DMS153 treated with DMSO at 0.1 percent for 48 hours (cell line): ENCODE measurements around the gene CDC14B.
"Not testable (repeated sequence)": the region's sequence is repeated elsewhere in the genome, so short reads cannot be mapped to it uniquely, and the experiment has no call there.

Source experiments
- DNase-seq: peaks from one replicate; lab custom pipeline; 2025; ENCODE audit not compliant: unreplicated experiment; lab: John Stamatoyannopoulos, UW

The CDC14B gene

GRCh38 chr9:96619491-96620180, at the start of gene CDC14B:
Gene CDC14B (minus strand): TSS chr9:96619843. CDS start chr9:96619378, 465 bp downstream.
- peak; percentile 94 for DNase-seq

DNA sequence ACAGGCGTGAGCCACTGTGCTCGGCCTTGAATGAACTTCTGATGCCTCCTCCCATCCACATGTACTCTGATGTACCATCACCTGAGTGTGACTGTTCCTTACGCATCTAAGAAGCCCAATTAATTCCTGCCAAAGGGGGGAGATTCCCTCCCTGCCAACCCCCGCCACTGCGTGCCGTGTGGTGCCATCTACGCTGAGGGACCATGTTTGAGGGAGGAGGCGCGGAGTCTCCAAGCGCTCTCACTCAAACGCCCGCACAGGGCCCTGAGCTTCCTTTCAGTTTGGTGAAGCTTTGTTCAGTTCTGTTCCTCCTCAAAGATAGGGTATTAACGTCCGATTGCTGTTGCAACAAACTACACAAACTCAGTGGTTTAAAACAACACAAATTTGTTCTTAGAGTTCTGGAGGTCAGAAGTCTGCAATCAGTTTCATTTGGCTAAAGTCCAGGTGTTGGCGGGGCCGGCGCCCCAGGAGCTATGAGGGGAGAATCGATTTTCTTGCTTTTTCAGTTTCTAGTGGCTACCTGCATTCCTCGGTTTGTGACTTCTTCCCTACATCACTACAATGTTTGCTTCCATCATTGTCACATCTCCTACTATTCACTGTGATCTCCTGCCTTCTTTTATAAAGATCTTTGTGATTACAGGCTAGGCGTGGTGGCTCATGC, 49.4 kb upstream of the CDC14B start:
- no peak for DNase-seq

- no peak for DNase-seq
These were observed 47.7 kb upstream of the CDC14B start for GRCh38 chr9:96667363-96667728.

DNA sequence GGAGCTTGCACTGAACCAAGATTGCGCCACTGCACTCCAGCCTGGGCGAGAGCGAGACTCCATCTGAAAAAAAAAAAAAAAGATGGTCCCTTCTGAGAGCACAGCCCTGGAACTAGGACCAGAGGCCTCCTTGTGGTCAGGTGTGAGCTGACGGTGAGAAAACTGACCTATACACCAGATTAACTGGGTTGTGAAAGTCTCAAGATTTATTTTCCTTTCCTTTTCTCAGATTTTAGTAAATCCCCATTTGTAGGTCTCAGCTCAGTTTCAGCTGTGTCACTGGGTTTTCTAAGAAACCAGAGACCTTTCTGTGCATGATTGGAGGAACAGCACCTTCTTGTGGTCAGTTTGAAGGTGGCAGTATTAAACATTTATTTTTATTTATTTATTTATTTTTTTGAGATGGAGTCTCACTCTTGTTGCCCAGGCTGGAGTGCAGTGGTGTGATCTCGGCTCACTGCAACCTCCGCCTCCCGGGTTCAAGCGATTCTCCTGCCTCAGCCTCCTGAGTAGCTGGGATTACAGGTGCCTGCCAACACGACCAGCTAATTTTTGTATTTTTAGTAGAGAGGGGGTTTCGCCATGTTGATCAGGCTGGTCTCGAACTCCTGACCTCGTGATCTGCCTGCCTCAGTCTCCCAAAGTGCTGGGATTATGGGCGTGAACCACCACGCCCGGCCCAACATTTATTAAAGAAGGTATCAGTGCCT, 47.2 kb upstream of the CDC14B start:
- DNase-seq = not testable (repeated sequence)

- no peak for DNase-seq
These were observed 46.1 kb upstream of the CDC14B start for GRCh38 chr9:96665789-96666188.

DNA sequence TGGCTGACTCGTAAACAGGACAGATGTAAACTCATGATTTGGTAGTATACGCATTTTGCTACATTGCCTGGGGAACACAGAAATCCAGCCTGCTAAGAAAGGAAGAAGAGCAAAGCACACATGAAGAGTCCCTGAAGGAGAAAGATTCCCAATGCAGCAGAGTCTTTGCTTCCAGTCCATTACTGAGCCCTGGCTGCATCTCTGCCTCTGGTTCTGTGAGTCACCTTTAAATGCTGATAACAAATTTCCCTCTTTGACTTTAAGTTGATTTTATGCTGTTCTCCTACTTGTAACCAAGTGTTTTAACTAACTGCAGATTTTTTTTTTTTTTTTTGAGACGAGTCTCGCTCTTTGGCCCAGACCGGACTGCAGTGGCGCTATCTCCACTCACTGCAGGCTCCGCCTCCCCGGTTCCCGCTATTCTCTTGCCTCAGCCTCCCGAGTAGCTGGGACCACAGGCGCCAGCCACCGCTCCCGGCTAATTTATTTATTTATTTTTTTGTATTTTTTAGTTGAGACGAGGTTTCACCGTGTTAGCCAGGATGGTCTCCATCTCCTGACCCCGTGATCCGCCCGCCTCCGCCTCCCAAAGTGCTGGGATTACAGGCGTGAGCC, 44.0 kb upstream of the CDC14B start:
- DNase-seq = no peak

DNA sequence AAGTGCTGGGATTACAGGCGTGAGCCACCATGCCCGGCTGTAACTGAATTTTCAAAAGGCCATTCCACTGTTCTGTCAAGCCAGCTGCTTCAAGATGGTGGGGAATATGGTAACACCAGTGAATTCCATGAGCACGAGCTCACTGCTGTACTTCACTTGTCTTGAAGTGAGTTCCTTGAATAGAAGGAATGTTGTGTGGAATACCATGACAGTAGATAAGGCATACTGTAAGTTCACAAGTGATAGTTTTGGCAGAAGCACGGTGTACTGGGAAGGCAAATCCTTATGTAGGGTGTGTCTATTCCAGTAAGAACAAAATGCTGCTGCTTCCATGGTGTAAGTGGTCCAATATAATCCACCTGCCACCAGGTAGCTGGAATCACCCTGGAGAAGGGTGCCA, 42.1 kb upstream of the CDC14B start:
- DNase-seq = no peak

GRCh38 chr9:96660692-96661248, 41.1 kb upstream of the CDC14B start:
- no peak for DNase-seq

GRCh38 chr9:96655198-96655851, 35.7 kb upstream of the CDC14B start, which contains the start of gene PRXL2C:
Gene PRXL2C (minus strand): TSS chr9:96655317. CDS start chr9:96655281, 36 bp downstream.
- DNase-seq = no peak

- DNase-seq = peak; percentile 55
These were observed 35.0 kb upstream of the CDC14B start for GRCh38 chr9:96654450-96655197.

DNA sequence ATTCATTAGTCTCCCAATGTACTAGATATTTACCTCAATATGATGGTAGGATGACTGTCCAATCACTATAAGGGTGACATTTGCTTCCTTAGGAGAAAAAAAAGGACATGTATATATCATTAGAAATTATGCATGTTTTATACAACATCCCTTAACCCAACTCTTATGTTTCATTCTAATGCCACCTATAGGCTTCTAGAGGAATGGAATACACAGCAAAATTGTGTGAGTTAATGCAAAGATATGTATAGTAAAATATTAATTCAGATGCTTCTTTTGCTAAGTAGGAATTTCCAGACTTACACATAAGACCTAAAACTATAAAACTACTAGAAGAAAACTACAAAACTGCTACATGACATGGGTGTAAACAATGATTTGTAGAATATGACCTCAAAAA, 32.0 kb upstream of the CDC14B start:
- DNase-seq = no peak

- no peak for DNase-seq
These were observed 30.1 kb upstream of the CDC14B start for GRCh38 chr9:96649620-96650324.

- DNase-seq = no peak
These were observed 26.7 kb upstream of the CDC14B start for GRCh38 chr9:96646081-96646991.

DNA sequence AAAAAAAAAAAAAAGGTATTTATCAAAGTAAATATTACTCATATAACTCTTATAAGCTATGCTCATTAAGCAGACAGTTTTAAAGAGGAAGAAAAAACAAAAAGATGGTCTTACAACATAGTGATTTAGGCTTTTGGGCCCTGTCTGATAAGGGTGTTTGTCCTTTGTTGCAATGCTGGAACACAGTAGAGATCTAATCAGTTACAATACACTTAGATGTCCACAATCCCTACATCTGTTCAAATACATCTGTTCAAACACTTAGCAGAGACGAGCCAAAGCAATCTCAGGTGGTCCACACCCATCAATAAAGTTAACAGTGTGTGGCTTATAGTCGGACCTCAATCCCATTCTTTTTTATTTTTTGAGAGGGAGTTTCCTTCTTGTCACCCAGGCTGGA, 24.5 kb upstream of the CDC14B start:
- DNase-seq = no peak

- DNase-seq = no peak
These were observed 21.9 kb upstream of the CDC14B start for GRCh38 chr9:96641514-96641913.

GRCh38 chr9:96638606-96639364, 19.1 kb upstream of the CDC14B start:
- no peak for DNase-seq

- DNase-seq = no peak
These were observed 16.7 kb upstream of the CDC14B start for GRCh38 chr9:96636368-96636767.

DNA sequence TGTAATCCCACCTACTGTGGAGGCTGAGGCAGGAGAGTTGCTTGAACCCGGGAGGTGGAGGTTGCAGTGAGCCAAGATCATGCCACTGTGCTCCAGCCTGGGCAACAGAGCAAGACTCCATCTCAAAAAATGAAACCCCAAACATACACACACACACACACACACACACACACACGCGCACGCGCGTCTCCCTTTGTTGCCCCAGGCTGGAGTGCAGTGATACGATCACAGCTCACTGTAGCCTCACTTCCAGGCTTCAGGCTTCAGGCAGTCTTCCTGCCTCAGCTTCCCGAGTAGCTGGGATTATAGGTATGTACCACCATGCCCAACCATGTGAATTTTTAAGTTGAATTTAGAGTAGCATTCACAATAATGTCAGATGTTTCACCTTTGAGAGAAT, 13.9 kb upstream of the CDC14B start:
- DNase-seq = not testable (repeated sequence)
